HepG2 (cell line): ENCODE data around the gene SBK2. TPM values are rescaled to one million over a fixed set of nuclear protein-coding genes. Genes with fewer than 3 reads are reported as not detected.

Source experiments
- ATF1 ChIP-seq: IDR thresholded peaks from 2 replicates; pipeline ENCODE4 v1.6.1; 2016; ENCODE audit warnings: mild to moderate bottlenecking, control low read depth
- KDM1A ChIP-seq: IDR thresholded peaks from 2 replicates; pipeline ENCODE4 v1.6.1; 2016; ENCODE audit warnings: missing compliant biosample characterization
- MXI1 ChIP-seq: IDR thresholded peaks from 3 replicates; pipeline ENCODE4 v1.6.1; 2012; ENCODE audit warnings: low read depth, low read length, inconsistent platforms, borderline replicate concordance
- MYC ChIP-seq: sonication (generic); formaldehyde crosslinking; IDR thresholded peaks from 2 replicates; pipeline ENCODE4 v1.9.0; 2021; ENCODE audit warnings: missing genetic modification reagents, borderline replicate concordance
- ZBTB39 ChIP-seq: sonication (generic); formaldehyde crosslinking; IDR thresholded peaks from 2 replicates; pipeline ENCODE4 v1.5.0; 2020; ENCODE audit warnings: missing genetic modification reagents
- ZHX2 ChIP-seq, 2 experiments: sonication (generic) in 1 of 2; formaldehyde crosslinking in 1 of 2; IDR thresholded peaks; 2 replicates each; pipeline versions ENCODE4 v1.6.1 to v1.9.0; 2014 to 2022; ENCODE audit warnings: antibody characterized with exemption in 1 of 2, borderline replicate concordance in 1 of 2, inconsistent platforms in 1 of 2, low read depth in 1 of 2, missing genetic modification reagents in 1 of 2
- ZNF407 ChIP-seq: sonication (generic); formaldehyde crosslinking; IDR thresholded peaks from one replicate; pipeline ENCODE4 v1.5.1; 2020; ENCODE audit warnings: mild to moderate bottlenecking, missing genetic modification reagents; ENCODE audit errors: not compliant biosample characterization
- ZNF567 ChIP-seq: sonication (generic); formaldehyde crosslinking; IDR thresholded peaks from 2 replicates; pipeline ENCODE4 v1.8.1; 2023; ENCODE audit warnings: mild to moderate bottlenecking, missing genetic modification reagents, borderline replicate concordance
- polyA plus RNA-seq, 8 experiments: library from polyadenylated mRNA; depleted of rRNA in 3 of 8; stranded (reverse) in 7 of 8; unstranded in 1 of 8; fragments of >200 nt; fragmentation: Illumina TruSeq in 4 of 8; extraction: Trizol in 4 of 8; gene quantifications; 2 replicates each; pipeline versions ENCODE4 v1.2.1 to v1.2.3, GENCODE V29; 2011 to 2016; ENCODE audit warnings: low read depth in 4 of 8, missing spikeins in 1 of 8, mixed read lengths in 1 of 8; ENCODE audit not compliant: insufficient read depth in 1 of 8
- total RNA-seq, 5 experiments: library from RNA; depleted of rRNA; stranded (reverse); fragments of >200 nt; fragmentation: Illumina TruSeq; extraction: Trizol; gene quantifications; 2 replicates each; pipeline ENCODE4 v1.2.3, GENCODE V29; 2016; ENCODE audit warnings: low read depth in 1 of 5

Gene SBK2
- total and polyA plus RNA-seq, 2 of the 13 experiments (the other 11 are each of a cell fraction or from before 2014, with no cell fraction given), result 0.24 TPM; not detected in 1

GRCh38 chr19:55553217-55554182 lies 16.6 kb upstream of the SBK2 start (continued):
- TF ChIP-seq ZNF407 (CRISPR knock-in tag), result no peak
- TF ChIP-seq KDM1A (CRISPR knock-in tag), result 0 out of 2 replicates have a peak, but pooled peaks have one; percentile 35
- no peak for TF ChIP-seq MXI1
- TF ChIP-seq ZNF567 (CRISPR knock-in tag), result no peak
- no peak for TF ChIP-seq ATF1 (CRISPR knock-in tag)
- no peak for TF ChIP-seq ZBTB39
- no peak for TF ChIP-seq ZHX2 (IDR thresholded peaks at IDR 0.05; ENCODE audit: low read depth)
- TF ChIP-seq ZHX2 (CRISPR knock-in tag; IDR thresholded peaks at IDR 0.05; ENCODE audit: borderline replicate concordance), result no peak
- no peak for TF ChIP-seq MYC (CRISPR knock-in tag)
